GM12875 (cell line): ENCODE measurements around the gene NADSYN1.

Source experiments
- H3K4me3 ChIP-seq: one replicate; pipeline ENCODE4 v1.5.1; 2011; ENCODE audit warnings: low read depth, low read length, control low read depth
- CTCF ChIP-seq: IDR thresholded peaks from 2 replicates; pipeline ENCODE4 v1.5.1; 2011; ENCODE audit warnings: low read depth, mild to moderate bottlenecking, control low read depth, inconsistent platforms, low read length, moderate library complexity, borderline replicate concordance; ENCODE audit not compliant: insufficient read depth

The NADSYN1 gene

GRCh38 chr11:71474141-71474770 lies 21.3 kb downstream of the NADSYN1 start:
- no peak for TF ChIP-seq CTCF
- no peak overlapping the region for H3K4me3 ChIP-seq

GRCh38 chr11:71474771-71475483 lies 21.9 kb downstream of the NADSYN1 start:
- no peak overlapping the region for H3K4me3 ChIP-seq
- TF ChIP-seq CTCF: no peak

- H3K4me3 ChIP-seq: no peak overlapping the region
- no peak for TF ChIP-seq CTCF
These were observed 23.0 kb downstream of the NADSYN1 start for GRCh38 chr11:71476031-71476430.

GRCh38 chr11:71476926-71477640 lies 24.1 kb downstream of the NADSYN1 start:
- no peak for TF ChIP-seq CTCF
- no peak overlapping the region for H3K4me3 ChIP-seq

- no peak overlapping the region for H3K4me3 ChIP-seq
- no peak for TF ChIP-seq CTCF
These were observed 24.9 kb downstream of the NADSYN1 start for GRCh38 chr11:71477641-71478527.

- TF ChIP-seq CTCF: no peak
- no peak overlapping the region for H3K4me3 ChIP-seq
These were observed 25.5 kb downstream of the NADSYN1 start for GRCh38 chr11:71478528-71478840.
